Measurements from ENCODE around the gene TPRKB. TPM values are rescaled to one million over a fixed set of nuclear protein-coding genes. Genes with fewer than 3 reads are reported as not detected.

The TPRKB gene
- total and polyA plus RNA-seq, 8 donors, result 3.1 to 76.0 (median 31.4) TPM; not detected in 1

- intact Hi-C loops (cut with DNase I; ENCODE audit: low total_unique reads), result no loop called here
- Histone ChIP-seq H3K36me3 (no peaks in the 10 kb centered on the region), H3K9me3 (no peaks in the 10 kb centered on the region), H3K4me3 (no peak overlapping the region), H3K27me3 (no peaks in the 10 kb centered on the region), H3K4me1 (no peaks in the 10 kb centered on the region), H3K27ac (no peak overlapping the region)
- no peak for DNase-seq
- TF ChIP-seq POLR2AphosphoS5 (IDR thresholded peaks at IDR 0.05) (no peak), POLR2A (IDR thresholded peaks at IDR 0.05) (no peak), EP300 (IDR thresholded peaks at IDR 0.05) (no peak), CTCF (IDR thresholded peaks at IDR 0.05) (no peak)
Observed at GRCh38 chr2:73717251-73717606, 19.9 kb downstream of the TPRKB start.

DNA sequence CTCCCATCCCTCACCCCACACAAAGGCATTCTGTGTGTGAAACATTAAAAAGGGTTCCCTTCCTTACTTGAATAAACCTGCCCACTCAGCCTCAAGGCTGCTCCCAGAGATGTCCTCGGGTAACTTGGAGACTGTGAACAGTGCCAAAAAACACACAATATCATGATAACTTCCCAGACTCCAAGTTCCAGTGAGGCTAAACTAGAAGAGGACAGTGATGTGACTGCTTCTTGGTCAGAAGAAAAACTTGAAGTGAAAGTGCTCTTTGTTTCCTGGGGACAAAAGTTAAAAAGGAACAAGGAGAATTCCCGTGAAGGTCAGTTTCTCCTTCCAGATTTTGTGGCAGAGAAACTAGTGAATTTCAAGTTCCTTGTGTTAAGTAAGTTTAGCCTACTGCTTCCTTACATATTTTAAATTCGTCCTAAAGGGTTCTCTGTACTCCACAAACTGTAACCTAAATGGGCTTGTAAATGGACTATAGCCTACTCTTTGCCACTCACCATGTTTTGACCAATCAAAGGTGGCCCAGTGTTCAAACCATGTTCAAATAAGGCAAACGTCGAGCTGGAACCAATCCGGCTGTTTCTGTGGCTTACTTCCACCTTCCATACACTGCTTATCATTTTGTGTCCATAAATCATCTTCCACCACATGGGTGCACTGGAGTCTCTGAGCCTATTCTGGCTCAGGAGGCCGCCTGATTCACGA lies 20.4 kb downstream of the TPRKB start:
- 33 to 47% (median 40%) methylated on average over 8 of the region's 8 CpGs for WGBS, 5 donors
- Histone ChIP-seq H3K4me1 (no peaks in the 10 kb centered on the region), H3K36me3 (no peaks in the 10 kb centered on the region), H3K27me3 (no peaks in the 10 kb centered on the region), H3K27ac (no peak overlapping the region), H3K4me3 (no peak overlapping the region), H3K9me3 (no peaks in the 10 kb centered on the region)
- TF ChIP-seq CTCF (IDR thresholded peaks at IDR 0.05), result no peak
- TF ChIP-seq POLR2AphosphoS5 (IDR thresholded peaks at IDR 0.05), result no peak
- no peak for TF ChIP-seq POLR2A (IDR thresholded peaks at IDR 0.05)
- TF ChIP-seq EP300 (IDR thresholded peaks at IDR 0.05), result no peak
- peak in 1 of 2 donors; percentile 69 for DNase-seq
- intact Hi-C loops (cut with DNase I; ENCODE audit: low total_unique reads), result no loop called here

GRCh38 chr2:73714091-73714490 lies 23.1 kb downstream of the TPRKB start:
- no peaks in the 10 kb centered on the region for H3K9me3 ChIP-seq
- intact Hi-C loops (cut with DNase I; ENCODE audit: low total_unique reads), result no loop called here
- TF ChIP-seq CTCF (IDR thresholded peaks at IDR 0.05), result no peak
- TF ChIP-seq POLR2AphosphoS5 (IDR thresholded peaks at IDR 0.05), result no peak
- no peak for TF ChIP-seq POLR2A (IDR thresholded peaks at IDR 0.05)
- TF ChIP-seq EP300 (IDR thresholded peaks at IDR 0.05), result no peak

GRCh38 chr2:73708527-73708926 lies 28.6 kb downstream of the TPRKB start:
- H3K4me3 ChIP-seq, result no peak overlapping the region
- DNase-seq, result no peak
- H3K36me3 ChIP-seq, result no peaks in the 10 kb centered on the region
- H3K9me3 ChIP-seq, result no peaks in the 10 kb centered on the region
- TF ChIP-seq POLR2AphosphoS5 (IDR thresholded peaks at IDR 0.05) (no peak), CTCF (IDR thresholded peaks at IDR 0.05) (no peak), POLR2A (IDR thresholded peaks at IDR 0.05) (no peak), EP300 (IDR thresholded peaks at IDR 0.05) (no peak)
- no peak overlapping the region for H3K27ac ChIP-seq
- H3K4me1 ChIP-seq, result no peaks in the 10 kb centered on the region
- intact Hi-C loops (cut with DNase I; ENCODE audit: low total_unique reads), result no loop called here
- WGBS, 5 donors, result 89 to 97% (median 94%) methylated on average over 5 to 9 of the region's 9 CpGs
- no peaks in the 10 kb centered on the region for H3K27me3 ChIP-seq

More at GRCh38 chr2:73714091-73714490, 23.1 kb downstream of the TPRKB start:
- Histone ChIP-seq H3K27ac (no peak overlapping the region), H3K36me3 (no peaks in the 10 kb centered on the region), H3K27me3 (no peaks in the 10 kb centered on the region), H3K4me1 (no peaks in the 10 kb centered on the region), H3K4me3 (no peak overlapping the region)
- 82 to 90% (median 82%) methylated on average over 2 of the region's 2 CpGs for WGBS, 5 donors
- DNase-seq, result no peak

All from stomach (tissue), 9 donors.